HG03066 (cell line): ENCODE data around the gene NTM.
"Not testable (repeated sequence)": the region's sequence is repeated elsewhere in the genome, so short reads cannot be mapped to it uniquely, and the experiment has no call there.

Source experiments
- ATAC-seq: cut with Tn5 transposase; IDR thresholded peaks from one replicate; pipeline ENCODE4 v1.9.1; 2021; ENCODE audit warnings: low read depth; ENCODE audit not compliant: unreplicated experiment

The NTM gene

GRCh38 chr11:131418189-131418588 is 47.8 kb downstream of the NTM start:
- no peak for ATAC-seq

GRCh38 chr11:131421066-131421855 is 50.8 kb downstream of the NTM start:
- no peak for ATAC-seq

GRCh38 chr11:131422029-131422428 is 51.6 kb downstream of the NTM start:
- no peak for ATAC-seq

GRCh38 chr11:131422496-131422895 is 52.1 kb downstream of the NTM start:
- ATAC-seq, result no peak

GRCh38 chr11:131423688-131424087 is 53.3 kb downstream of the NTM start:
- ATAC-seq, result no peak

GRCh38 chr11:131424257-131424876 is 54.0 kb downstream of the NTM start:
- ATAC-seq, result not testable (repeated sequence)

- ATAC-seq, result no peak
Observed at GRCh38 chr11:131425285-131425684, 54.9 kb downstream of the NTM start.

GRCh38 chr11:131428853-131429252 is 58.4 kb downstream of the NTM start:
- no peak for ATAC-seq

- ATAC-seq, result no peak
Observed at GRCh38 chr11:131430473-131431208, 60.2 kb downstream of the NTM start.

GRCh38 chr11:131441051-131441810 is 70.8 kb downstream of the NTM start:
- no peak for ATAC-seq

GRCh38 chr11:131446590-131447275 is 76.3 kb downstream of the NTM start:
- ATAC-seq, result no peak

GRCh38 chr11:131447277-131447815 is 76.9 kb downstream of the NTM start:
- ATAC-seq, result no peak

GRCh38 chr11:131447898-131448297 is 77.5 kb downstream of the NTM start:
- no peak for ATAC-seq

- no peak for ATAC-seq
Observed at GRCh38 chr11:131449036-131450019, 78.9 kb downstream of the NTM start.

- no peak for ATAC-seq
Observed at GRCh38 chr11:131454490-131454889, 84.1 kb downstream of the NTM start.

- no peak for ATAC-seq
Observed at GRCh38 chr11:131454989-131455388, 84.6 kb downstream of the NTM start.

- ATAC-seq, result no peak
Observed at GRCh38 chr11:131455843-131456704, 85.7 kb downstream of the NTM start.

GRCh38 chr11:131457163-131457562 is 86.7 kb downstream of the NTM start:
- ATAC-seq, result no peak
